Kidney (tissue), 14 donors: Measurements from ENCODE around the gene DNM3. TPM values are rescaled to one million over a fixed set of nuclear protein-coding genes. Genes with fewer than 3 reads are reported as not detected.
A peak's percentile ranks its signal among the peaks of the same experiment; 100 is the strongest.

ENCODE experiments used
- DNase-seq, 5 donors: peaks; one replicate each; pipeline ENCODE4 v3.0.0-alpha.2; 2013 to 2020
- FAIRE-seq: peaks from 2 replicates; lab custom pipeline; 2012; peaks lifted over from hg19 to GRCh38; lab: Jason Lieb, UNC
- H3K27ac ChIP-seq, 2 donors: one replicate each; pipeline ENCODE4 v1.7.0; 2013; ENCODE audit warnings: low read depth in 2 of 2, low read length in 2 of 2, inconsistent platforms in 1 of 2
- H3K27me3 ChIP-seq: one replicate; pipeline ENCODE4 v1.7.1; 2013; ENCODE audit warnings: low read length, inconsistent platforms; ENCODE audit not compliant: control insufficient read depth, insufficient read depth
- H3K36me3 ChIP-seq, 3 donors: one replicate each; pipeline versions ENCODE4 v1.7.0 to v1.7.1; 2013; ENCODE audit warnings: low read length in 3 of 3, control low read depth in 1 of 3, inconsistent platforms in 1 of 3; ENCODE audit not compliant: insufficient read depth in 3 of 3, control insufficient read depth in 2 of 3
- H3K4me1 ChIP-seq, 3 donors: one replicate each; pipeline versions ENCODE4 v1.7.0 to v1.7.1; 2013; ENCODE audit warnings: low read length in 3 of 3, inconsistent platforms in 1 of 3, low read depth in 1 of 3; ENCODE audit not compliant: control insufficient read depth in 2 of 3, insufficient read depth in 2 of 3
- H3K4me3 ChIP-seq, 3 donors: one replicate each; pipeline versions ENCODE4 v1.7.0 to v1.8.1; 2013; ENCODE audit warnings: low read length in 3 of 3, control low read depth in 1 of 3, inconsistent platforms in 1 of 3
- H3K9ac ChIP-seq, 3 donors: one replicate each; pipeline versions ENCODE4 v1.7.0 to v1.7.1; 2013; ENCODE audit warnings: low read length in 3 of 3, control low read depth in 1 of 3, inconsistent platforms in 1 of 3
- H3K9me3 ChIP-seq, 3 donors: one replicate each; pipeline versions ENCODE4 v1.7.0 to v1.7.1; 2013; ENCODE audit warnings: low read length in 3 of 3, control low read depth in 1 of 3, inconsistent platforms in 1 of 3; ENCODE audit not compliant: control insufficient read depth in 2 of 3, insufficient read depth in 1 of 3
- CTCF ChIP-seq: IDR thresholded peaks from 3 replicates; pipeline ENCODE4 v1.5.1; 2012; ENCODE audit warnings: mild to moderate bottlenecking, moderate library complexity, borderline replicate concordance; ENCODE audit not compliant: insufficient read depth; ENCODE audit errors: extremely low read depth
- intact Hi-C: fragments of 100-400 bp; cut with DNase I; formaldehyde crosslinking; loops from one replicate; pipeline ENCODE4 v1.11.1; 2022
- polyA plus RNA-seq: library from polyadenylated mRNA; stranded (reverse); fragments of 350-450 nt; fragmentation: Illumina TruSeq; extraction: RNeasy Lipid Tissue Mini Kit (QIAGEN cat#74804); gene quantifications from one replicate; pipeline ENCODE4 v1.2.3, GENCODE V29; 2014; ENCODE audit warnings: low read depth, low replicate concordance; ENCODE audit not compliant: insufficient read depth
- total RNA-seq: library from RNA; stranded (reverse); fragmentation: NEBNext Ultra II Directional; extraction: Animal tissue kit (Norgen Biotek cat#: 25700); gene quantifications from one replicate; pipeline ENCODE4 v1.2.1, GENCODE V29; 2021
- donor health status: control.
- donor health status: control.
- donor health status: control.
- donor health status: control.
- donor health status: control.
- donor health status: DM: yes; HTN: yes; CAD: no.
- donor health status: Normal renal cell carcinoma (clear cell type).

Gene DNM3
- total and polyA plus RNA-seq, 2 donors from 2014 or later: 5.9 to 19.1 TPM

DNA sequence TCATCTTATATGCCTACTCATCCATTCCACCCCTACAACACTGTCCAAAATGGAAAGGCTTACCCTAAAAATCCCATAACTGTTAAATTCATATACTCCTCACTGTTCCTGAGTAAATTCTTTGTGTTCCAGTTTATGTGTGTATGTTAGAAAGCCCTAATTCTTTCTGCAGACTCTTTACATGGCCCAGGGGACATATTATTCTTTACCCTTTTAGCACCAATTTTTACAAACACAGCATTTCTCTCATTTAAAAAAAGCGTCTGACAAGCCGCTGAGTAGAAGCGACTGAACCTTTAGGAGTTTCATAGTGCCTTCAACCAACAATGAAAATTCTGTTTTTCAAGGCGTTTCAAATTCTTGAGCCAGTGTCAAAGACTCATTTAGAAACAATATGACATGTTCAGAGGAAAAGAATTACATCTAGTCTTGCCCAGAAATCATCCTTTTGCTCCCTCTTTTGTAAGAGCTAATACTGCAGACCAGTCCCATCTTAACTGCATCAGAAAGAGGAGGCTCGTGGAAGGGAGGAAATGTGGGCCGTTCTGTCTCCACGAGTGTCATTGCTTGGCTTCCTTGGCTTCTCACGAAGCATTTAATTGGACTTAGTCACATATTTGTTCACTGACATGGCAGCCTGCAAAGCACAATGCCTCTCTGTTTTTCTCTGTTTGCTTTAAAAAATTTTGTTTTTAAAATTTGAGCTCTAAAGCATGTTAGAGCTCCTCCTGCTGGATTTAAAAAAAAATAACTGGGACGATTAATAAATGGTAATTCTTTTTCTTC lies 557.9 kb downstream of the DNM3 start:
- H3K36me3 ChIP-seq: no peaks in the 10 kb centered on the region
- peaks cover 3 to 11% (median 7%) of the 10 kb centered on the region in 3 donors for H3K4me1 ChIP-seq
- H3K27ac ChIP-seq: peak overlapping the region in 1 of 2 donors; percentile 20
- peak; percentile 90 for FAIRE-seq
- H3K9me3 ChIP-seq: no peaks in the 10 kb centered on the region
- no peaks in the 10 kb centered on the region for H3K27me3 ChIP-seq
- H3K4me3 ChIP-seq: peak overlapping the region; percentile 22 to 56 (median 54)
- TF ChIP-seq CTCF: peak; percentile 57
- intact Hi-C loops: no loop called here
- DNase-seq: peak in 3 of 5 donors; percentile 36 to 90 (median 78)
- H3K9ac ChIP-seq: peak overlapping the region in 1 of 3 donors; percentile 13

- Histone ChIP-seq H3K27ac (no peak overlapping the region), H3K9me3 (no peaks in the 10 kb centered on the region), H3K9ac (no peak overlapping the region), H3K27me3 (no peaks in the 10 kb centered on the region), H3K4me1 (peaks cover 2 to 11% (median 3%) of the 10 kb centered on the region in 3 donors), H3K36me3 (no peaks in the 10 kb centered on the region), H3K4me3 (peak overlapping the region in 1 of 3 donors; percentile 54)
- FAIRE-seq: no peak
- no peak for DNase-seq
- no peak for TF ChIP-seq CTCF
- intact Hi-C loops: no loop called here
Observed at GRCh38 chr1:172399756-172400721, 558.7 kb downstream of the DNM3 start.

GRCh38 chr1:172400722-172401105 lies 559.4 kb downstream of the DNM3 start:
- DNase-seq (no peak), FAIRE-seq (no peak)
- no peak overlapping the region for H3K27ac ChIP-seq
- peaks cover 2 to 11% (median 3%) of the 10 kb centered on the region in 3 donors for H3K4me1 ChIP-seq
- TF ChIP-seq CTCF: no peak
- no peak overlapping the region for H3K4me3 ChIP-seq
- no peaks in the 10 kb centered on the region for H3K9me3 ChIP-seq
- H3K27me3 ChIP-seq: no peaks in the 10 kb centered on the region
- H3K9ac ChIP-seq: no peak overlapping the region
- intact Hi-C loops: no loop called here
- H3K36me3 ChIP-seq: no peaks in the 10 kb centered on the region
